Naive thymus-derived CD4-positive, alpha-beta T cell (primary cell): Measurements from ENCODE around the gene CTSV. TPM values are rescaled to one million over a fixed set of nuclear protein-coding genes. Genes with fewer than 3 reads are reported as not detected.
"Not testable (repeated sequence)": the region's sequence is repeated elsewhere in the genome, so short reads cannot be mapped to it uniquely, and the experiment has no call there.

Experiments used
- ATAC-seq: fragments of 150-1000 bp; cut with Tn5 transposase; 2 replicates; pipeline ENCODE4 v1.10.0; 2021; ENCODE audit warnings: mild to moderate bottlenecking, moderate library complexity
- CTCF ChIA-PET: fragments of 350-600 bp; sonication (Branson Sonifier 250); formaldehyde crosslinking; loops from one replicate; lab custom pipeline; 2021; ENCODE audit warnings: antibody characterized with exemption; lab: Charles Lee
- POLR2A ChIA-PET: fragments of 350-600 bp; sonication (Branson Sonifier 250); formaldehyde crosslinking; loops from one replicate; lab custom pipeline; 2021; ENCODE audit warnings: antibody characterized with exemption, inconsistent platforms; lab: Charles Lee
- DNase-seq, 9 donors: peaks; one replicate each; pipeline versions ENCODE4 v3.0.0 to v3.0.0-alpha.2; 2020 to 2022; ENCODE audit warnings: mixed read lengths in 1 of 9
- H3K27ac ChIP-seq: one replicate; pipeline ENCODE4 v1.7.0; 2013; ENCODE audit warnings: mild to moderate bottlenecking, low read depth, low read length, moderate library complexity
- H3K27me3 ChIP-seq, 2 donors: one replicate each; pipeline ENCODE4 v1.7.0; 2013; ENCODE audit warnings: low read length in 2 of 2, mild to moderate bottlenecking in 2 of 2, moderate library complexity in 2 of 2; ENCODE audit not compliant: control insufficient read depth in 2 of 2, insufficient read depth in 2 of 2
- H3K36me3 ChIP-seq, 3 experiments: 1 replicate in 2 of 3; 2 replicates in 1 of 3; pipeline ENCODE4 v1.7.0; 2013; ENCODE audit warnings: low read length in 3 of 3, mild to moderate bottlenecking in 3 of 3, moderate library complexity in 1 of 3; ENCODE audit not compliant: insufficient read depth in 3 of 3, control insufficient read depth in 2 of 3
- H3K4me1 ChIP-seq, 2 donors: one replicate each; pipeline ENCODE4 v1.7.0; 2013; ENCODE audit warnings: low read length in 2 of 2, mild to moderate bottlenecking in 2 of 2, moderate library complexity in 1 of 2; ENCODE audit not compliant: control insufficient read depth in 2 of 2, insufficient read depth in 2 of 2
- H3K4me3 ChIP-seq: 2 replicates; pipeline ENCODE4 v1.7.0; 2013; ENCODE audit warnings: mild to moderate bottlenecking, low read length
- H3K9me3 ChIP-seq, 3 experiments: 1 replicate in 2 of 3; 2 replicates in 1 of 3; pipeline ENCODE4 v1.7.0; 2013; ENCODE audit warnings: low read length in 3 of 3; ENCODE audit not compliant: control insufficient read depth in 2 of 3
- H3K27ac Mint-ChIP-seq, 9 donors: one replicate each; pipeline ENCODE4 v1.8.0; 2020 to 2022; ENCODE audit warnings: mixed read lengths in 9 of 9, mild to moderate bottlenecking in 8 of 9, moderate library complexity in 5 of 9, inconsistent platforms in 2 of 9
- H3K27me3 Mint-ChIP-seq, 5 donors: one replicate each; pipeline ENCODE4 v1.8.0; 2021 to 2022; ENCODE audit warnings: mixed read lengths in 5 of 5, mild to moderate bottlenecking in 1 of 5
- H3K36me3 Mint-ChIP-seq, 5 donors: one replicate each; pipeline ENCODE4 v1.8.0; 2020 to 2022; ENCODE audit warnings: mixed read lengths in 5 of 5, mild to moderate bottlenecking in 3 of 5, inconsistent platforms in 1 of 5
- H3K4me1 Mint-ChIP-seq, 7 donors: one replicate each; pipeline ENCODE4 v1.8.0; 2020 to 2022; ENCODE audit warnings: mixed read lengths in 7 of 7, mild to moderate bottlenecking in 3 of 7, inconsistent platforms in 1 of 7
- H3K4me3 Mint-ChIP-seq, 10 donors: one replicate each; pipeline ENCODE4 v1.8.0; 2020 to 2022; ENCODE audit warnings: mild to moderate bottlenecking in 10 of 10, mixed read lengths in 10 of 10, moderate library complexity in 6 of 10, inconsistent platforms in 2 of 10
- H3K9me3 Mint-ChIP-seq, 11 donors: one replicate each; pipeline ENCODE4 v1.8.0; 2020 to 2022; ENCODE audit warnings: mixed read lengths in 11 of 11, mild to moderate bottlenecking in 4 of 11, inconsistent platforms in 1 of 11, moderate library complexity in 1 of 11
- intact Hi-C, 2 donors: fragments of 100-400 bp; cut with micrococcal nuclease; formaldehyde crosslinking; loops; one replicate each; pipeline ENCODE4 v1.15.1; 2023
- polyA plus RNA-seq, 2 donors: library from polyadenylated mRNA; unstranded; fragments of 300-500 nt; fragmentation: Illumina TruSeq; gene quantifications; one replicate each; pipeline ENCODE4 v1.2.3, GENCODE V29; 2021
- total RNA-seq, 6 experiments: library from RNA in 5 of 6; stranded (reverse) in 5 of 6; gene quantifications; 1 replicate in 5 of 6; 2 replicates in 1 of 6; pipeline ENCODE4 v1.2.3 and lab custom pipeline; 2021 to 2026

Gene CTSV
- total and polyA plus RNA-seq, 7 experiments from 2014 or later, result 0.21 to 0.24 TPM; not detected in 5

DNA sequence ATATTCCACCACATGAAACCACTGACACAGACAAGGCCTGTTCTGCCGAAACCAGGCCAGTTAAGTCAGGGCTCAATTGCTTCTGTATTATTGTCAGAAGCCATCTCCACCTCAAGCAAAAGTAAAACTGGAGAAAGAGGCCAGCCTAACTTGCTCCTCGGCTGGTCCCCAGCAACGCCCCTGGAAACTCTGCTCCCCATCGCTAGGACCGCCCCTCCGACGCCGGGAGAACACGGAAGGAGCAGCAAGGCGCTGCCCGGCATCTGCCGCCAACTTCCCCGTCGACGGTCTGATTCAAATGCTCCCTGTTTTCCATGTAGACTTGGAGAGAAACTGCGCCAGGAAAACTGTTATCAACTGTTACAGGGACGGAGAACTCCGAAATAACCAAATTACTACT lies 26.3 kb downstream of the CTSV start:
- CTCF ChIA-PET, result not testable (repeated sequence)

DNA sequence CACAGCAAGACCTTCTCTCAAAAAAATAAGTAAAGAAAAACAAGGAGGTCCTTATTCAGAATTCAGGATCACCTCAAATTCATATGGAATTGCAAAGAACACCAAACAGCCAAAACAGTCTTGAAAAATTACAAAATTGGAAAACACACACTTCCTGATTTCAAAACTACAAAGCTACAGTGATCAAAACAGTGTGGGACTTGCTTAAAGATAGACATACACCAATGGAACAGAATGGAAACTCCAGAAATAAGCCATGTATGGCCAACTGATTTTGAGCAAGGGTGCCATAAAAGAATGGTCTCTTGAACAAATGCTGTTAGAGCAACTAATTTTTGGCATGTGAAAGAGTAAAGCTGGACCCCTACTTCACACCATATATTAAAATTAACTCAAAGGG lies 36.7 kb downstream of the CTSV start:
- H3K36me3 Mint-ChIP-seq, H3K27ac ChIP-seq, ATAC-seq, H3K4me1 ChIP-seq, CTCF ChIA-PET, H3K36me3 ChIP-seq, H3K27me3 ChIP-seq, H3K27ac Mint-ChIP-seq, DNase-seq, intact Hi-C loops, H3K4me3 ChIP-seq, H3K9me3 ChIP-seq, H3K27me3 Mint-ChIP-seq, H3K9me3 Mint-ChIP-seq, POLR2A ChIA-PET: not testable (repeated sequence)
- H3K4me3 Mint-ChIP-seq, result peak overlapping the region in 2 of 10 donors; percentile 22 to 30
- H3K4me1 Mint-ChIP-seq, result peaks cover 20 to 60% (median 54%) of the 10 kb centered on the region in 7 donors

More for the DNA sequence above, 26.3 kb downstream of the CTSV start:
- ATAC-seq, result peak; percentile 40
- H3K9me3 Mint-ChIP-seq, H3K36me3 Mint-ChIP-seq, H3K27me3 Mint-ChIP-seq, POLR2A ChIA-PET, H3K36me3 ChIP-seq, H3K27me3 ChIP-seq, H3K4me1 ChIP-seq, H3K9me3 ChIP-seq: not testable (repeated sequence)
- DNase-seq, result peak in 4 of 9 donors; percentile 8 to 27 (median 14)
- Mint-ChIP-seq H3K4me1 (peaks cover 7 to 24% (median 19%) of the 10 kb centered on the region in 7 donors), H3K27ac (peak overlapping the region; percentile 68 to 94 (median 86)), H3K4me3 (peak overlapping the region; percentile 84 to 90 (median 86))
- Histone ChIP-seq H3K27ac (peak overlapping the region; percentile 48), H3K4me3 (peak overlapping the region; percentile 41)
- intact Hi-C loops, result loop anchor here in 1 of 2 donors (5.0 kb wide), 1 partner anchor 225 kb away; no protein-coding TSS in a partner anchor

DNA sequence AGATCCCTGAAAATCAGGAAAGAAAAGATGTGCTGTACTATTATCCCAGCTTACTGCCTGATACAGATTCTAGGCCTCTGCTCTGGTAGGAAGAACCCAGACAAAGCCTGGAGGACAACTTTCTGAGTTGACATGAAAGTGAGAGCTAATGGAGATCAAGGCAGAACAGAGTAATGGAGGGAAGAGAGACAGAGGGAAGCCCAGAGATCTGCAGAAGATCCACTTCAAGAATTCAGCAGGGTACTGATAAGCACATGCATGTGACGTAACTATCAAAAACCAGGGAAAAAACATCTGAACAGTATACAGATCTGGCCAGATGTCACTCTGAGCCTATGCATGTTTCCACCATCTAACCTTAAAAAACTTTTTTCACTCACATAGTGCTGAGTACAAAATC lies 37.6 kb downstream of the CTSV start:
- H3K4me3 ChIP-seq, H3K27ac ChIP-seq, H3K27me3 ChIP-seq, ATAC-seq, H3K9me3 ChIP-seq, H3K4me1 ChIP-seq, H3K9me3 Mint-ChIP-seq, H3K36me3 Mint-ChIP-seq, H3K27me3 Mint-ChIP-seq, DNase-seq, intact Hi-C loops, CTCF ChIA-PET, H3K27ac Mint-ChIP-seq, H3K36me3 ChIP-seq, POLR2A ChIA-PET: not testable (repeated sequence)
- H3K4me3 Mint-ChIP-seq, result peak overlapping the region in 4 of 10 donors; percentile 14 to 36 (median 28)
- H3K4me1 Mint-ChIP-seq, result peaks cover 22 to 65% (median 57%) of the 10 kb centered on the region in 7 donors

DNA sequence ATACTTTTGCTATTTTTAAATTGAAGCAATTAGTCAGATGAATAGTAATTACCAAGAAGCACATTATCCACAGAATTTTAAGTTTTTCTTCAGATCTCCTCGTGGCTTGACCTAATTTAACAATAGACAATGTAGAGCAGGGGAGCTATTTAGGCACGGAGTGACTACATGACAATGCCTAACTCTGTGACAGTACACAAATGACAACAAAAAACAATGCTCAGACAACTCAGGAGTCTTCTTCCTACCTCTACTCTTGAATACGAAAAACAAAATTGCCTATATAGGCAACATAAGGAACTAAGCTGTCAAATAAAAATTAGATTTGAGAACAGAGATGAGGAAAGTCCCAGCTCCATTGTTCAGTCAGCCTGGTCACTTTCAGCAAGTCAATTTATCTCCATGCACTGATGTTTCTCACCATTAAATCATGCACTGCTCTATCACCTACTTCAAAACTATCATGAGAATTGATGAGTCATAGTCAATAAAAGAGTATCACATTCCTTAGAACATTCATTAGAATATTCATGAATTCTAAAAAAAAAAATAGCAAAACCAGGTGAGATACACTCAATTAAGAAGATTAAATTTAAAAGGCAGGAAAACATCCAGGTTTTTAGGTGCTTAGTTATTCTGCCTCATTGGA lies 38.7 kb downstream of the CTSV start:
- ATAC-seq, H3K27ac ChIP-seq: not testable (repeated sequence)

DNA sequence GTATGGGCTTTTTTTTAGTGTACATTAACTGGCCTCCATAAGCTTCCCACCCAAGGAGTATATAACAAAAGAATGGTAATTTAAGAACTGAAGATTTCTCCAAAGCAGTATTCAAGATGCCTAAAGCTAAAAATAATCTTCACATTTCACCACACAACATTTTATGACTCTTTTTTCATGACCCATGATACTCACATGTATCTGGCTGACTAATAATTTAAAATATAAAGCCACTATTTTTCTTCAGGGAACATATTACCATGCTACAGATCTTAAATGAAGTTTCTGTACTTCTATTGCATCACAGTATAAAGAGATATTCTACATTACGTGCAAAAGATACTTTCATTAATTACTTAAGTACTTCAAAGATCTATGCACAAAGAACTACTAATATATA lies 39.2 kb downstream of the CTSV start:
- H3K9me3 Mint-ChIP-seq, H3K4me3 ChIP-seq, ATAC-seq, H3K4me1 ChIP-seq, H3K4me3 Mint-ChIP-seq, DNase-seq, H3K27me3 Mint-ChIP-seq, POLR2A ChIA-PET, H3K36me3 Mint-ChIP-seq, H3K27ac Mint-ChIP-seq, H3K9me3 ChIP-seq, H3K27ac ChIP-seq, H3K27me3 ChIP-seq, CTCF ChIA-PET, intact Hi-C loops, H3K36me3 ChIP-seq: not testable (repeated sequence)
- H3K4me1 Mint-ChIP-seq, result peaks cover 22 to 69% (median 57%) of the 10 kb centered on the region in 7 donors

More for the DNA sequence above, 38.7 kb downstream of the CTSV start:
- H3K4me3 ChIP-seq, H3K36me3 Mint-ChIP-seq, H3K27ac Mint-ChIP-seq, intact Hi-C loops, CTCF ChIA-PET, H3K4me1 ChIP-seq, H3K27me3 Mint-ChIP-seq, H3K9me3 ChIP-seq, H3K27me3 ChIP-seq, DNase-seq, H3K9me3 Mint-ChIP-seq, H3K36me3 ChIP-seq, POLR2A ChIA-PET: not testable (repeated sequence)
- H3K4me1 Mint-ChIP-seq, result peaks cover 22 to 69% (median 57%) of the 10 kb centered on the region in 7 donors
- peak overlapping the region in 1 of 10 donors; percentile 14 for H3K4me3 Mint-ChIP-seq

DNA sequence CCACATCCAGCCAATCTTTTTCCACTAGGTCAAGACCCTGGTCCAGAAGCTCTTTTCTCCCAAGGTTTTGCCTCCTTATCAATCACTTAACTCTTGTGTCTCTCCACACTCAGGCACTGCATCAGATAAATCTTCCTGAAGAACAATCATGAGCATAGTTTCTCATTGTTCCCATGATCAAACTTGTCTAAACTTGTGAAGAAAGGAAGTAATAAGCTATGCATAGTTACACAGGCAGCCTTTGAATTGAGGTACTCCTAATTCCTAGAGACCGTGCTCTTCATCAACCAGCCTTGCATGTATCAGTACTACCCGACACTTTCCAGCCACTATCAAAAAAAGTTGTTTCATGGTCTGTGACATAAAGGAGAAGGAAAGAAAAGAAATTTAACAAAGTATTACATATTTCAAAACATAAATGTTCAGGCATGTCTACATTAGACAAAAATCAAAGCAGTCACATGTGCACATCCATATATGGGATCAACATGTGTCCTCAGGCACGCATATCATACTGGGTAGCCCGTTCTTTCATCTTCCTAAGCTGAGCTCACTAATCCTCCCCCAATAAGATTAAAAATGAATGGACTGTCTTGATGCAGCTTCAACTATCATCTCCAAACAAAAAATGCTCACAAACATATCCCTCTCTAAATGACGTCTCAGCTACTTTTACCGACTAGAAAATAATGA lies 41.8 kb downstream of the CTSV start:
- H3K27ac Mint-ChIP-seq, H3K9me3 ChIP-seq, H3K27me3 Mint-ChIP-seq, H3K4me3 Mint-ChIP-seq, ATAC-seq, H3K36me3 Mint-ChIP-seq, H3K27me3 ChIP-seq, CTCF ChIA-PET, H3K9me3 Mint-ChIP-seq, DNase-seq, H3K27ac ChIP-seq, H3K4me1 ChIP-seq, intact Hi-C loops, POLR2A ChIA-PET, H3K36me3 ChIP-seq, H3K4me3 ChIP-seq: not testable (repeated sequence)
- H3K4me1 Mint-ChIP-seq, result peaks cover 14 to 53% (median 44%) of the 10 kb centered on the region in 7 donors
